CMK (cell line): Measurements from ENCODE around the gene ARL13A.
"Not testable (repeated sequence)": the region's sequence is repeated elsewhere in the genome, so short reads cannot be mapped to it uniquely, and the experiment has no call there.

Experiments
- DNase-seq: peaks from one replicate; pipeline ENCODE4 v3.0.0-alpha.2; 2010; ENCODE audit warnings: low read depth

ARL13A gene

DNA sequence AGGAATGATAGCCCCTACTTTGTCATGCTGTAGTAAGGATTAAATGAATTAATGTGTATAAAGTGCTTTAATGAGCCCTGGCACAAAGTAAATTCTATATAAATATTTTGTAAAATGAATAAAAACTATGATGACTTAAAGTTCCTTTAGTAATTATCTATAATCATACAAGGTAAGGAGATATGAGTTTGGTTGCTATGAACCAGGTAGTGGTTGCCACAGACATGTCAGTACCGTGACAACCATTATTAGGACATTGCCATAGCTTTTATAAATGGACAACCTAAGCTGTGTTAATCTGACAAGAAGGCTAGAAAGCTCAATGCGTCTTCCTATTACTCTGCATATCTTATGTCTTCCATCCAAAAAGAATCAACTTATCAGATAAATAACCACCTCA lies at the start of gene ARL13A:
Gene ARL13A, plus strand, starts transcription at position 301 of the 400 bp plus-strand sequence. CDS start 3,982 bp downstream, outside the sequence.
- no peak for DNase-seq

DNA sequence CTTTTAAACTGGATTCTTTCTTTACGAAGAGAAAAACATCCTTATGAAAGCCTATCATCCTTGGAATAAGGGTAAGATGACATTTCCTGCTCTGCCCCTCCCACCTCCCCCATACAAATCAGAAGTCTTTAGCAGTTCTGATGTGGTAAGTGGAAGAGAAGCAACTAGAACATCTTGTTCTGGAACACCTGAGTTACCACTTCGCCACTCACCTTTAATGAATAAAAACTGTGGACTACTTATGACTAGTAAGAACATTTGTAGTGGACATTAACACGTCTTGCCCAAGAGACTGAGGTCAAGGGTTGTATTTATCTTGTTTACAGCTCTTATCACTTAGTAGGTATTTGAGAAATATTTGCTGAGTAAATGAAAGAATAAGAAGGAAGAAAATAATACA lies 45.1 kb upstream of the ARL13A start:
- no peak for DNase-seq

DNA sequence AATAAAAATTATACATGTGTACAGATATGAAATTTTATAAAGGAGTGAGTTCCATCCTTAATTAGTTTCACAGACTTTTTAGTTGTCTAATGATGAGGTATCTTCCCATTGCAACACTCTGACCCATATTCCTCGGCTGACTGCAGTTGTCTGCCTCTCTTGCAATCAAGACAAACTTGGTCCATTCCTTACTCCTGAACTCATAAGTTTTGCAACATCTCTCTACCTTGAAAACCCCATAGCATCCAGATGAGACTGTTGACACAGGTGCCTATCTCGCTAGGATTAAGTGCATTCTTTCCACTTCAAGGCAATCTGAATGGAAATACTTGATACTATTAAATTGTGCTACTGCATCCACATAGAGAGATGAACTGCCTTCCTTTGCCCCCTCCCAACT lies 43.1 kb upstream of the ARL13A start:
- no peak for DNase-seq

DNA sequence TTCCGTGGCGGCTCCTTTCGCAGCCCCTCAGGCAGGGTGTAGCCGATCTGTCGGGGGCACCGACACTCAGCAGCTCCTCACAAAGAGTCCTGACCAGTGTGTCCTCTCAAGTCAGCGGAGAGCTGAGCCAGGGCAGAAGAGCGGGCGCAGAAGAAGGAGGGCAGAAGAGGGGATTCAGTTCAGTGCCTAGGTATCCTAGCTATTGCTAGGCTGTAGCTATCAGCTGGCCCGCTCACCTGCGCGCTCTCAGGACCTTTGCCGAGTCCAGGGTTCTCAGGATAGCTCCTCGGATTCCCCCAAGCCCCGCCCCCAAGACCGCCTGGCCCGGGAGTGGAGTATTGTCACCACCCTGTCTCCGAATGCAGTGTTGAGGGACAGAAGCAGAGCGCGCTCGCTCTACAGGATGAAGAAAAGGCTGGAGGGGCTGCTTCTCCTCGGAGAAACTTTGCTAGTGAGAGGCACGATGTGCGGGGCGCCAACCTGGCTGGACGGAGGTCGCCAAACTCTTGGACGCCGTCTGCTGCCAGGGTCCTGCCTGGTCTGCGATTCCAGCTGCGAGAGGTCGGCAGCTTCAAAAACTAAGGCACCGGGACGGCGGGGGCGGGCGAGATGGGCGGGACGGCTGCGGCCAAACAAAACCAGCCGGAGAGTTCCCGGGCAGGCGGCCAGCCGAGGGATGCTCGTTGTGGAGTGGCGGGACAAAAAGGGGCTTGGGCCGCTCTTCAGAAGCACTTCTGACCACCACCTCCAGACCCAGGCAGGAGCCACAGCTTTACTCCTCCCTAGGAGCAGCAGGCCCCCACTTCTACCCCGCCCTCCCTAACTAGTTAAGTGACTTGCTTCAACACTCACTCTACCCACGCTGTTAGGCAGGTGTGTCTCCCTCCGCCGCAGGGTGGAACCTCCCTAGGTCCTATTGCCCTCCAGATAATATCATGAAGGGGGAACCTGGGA lies 40.6 kb upstream of the ARL13A start, which contains the start of gene XKRX:
Gene XKRX, minus strand, starts transcription at position 258 of the 954 bp plus-strand sequence. CDS start 613 bp downstream, outside the sequence.
- DNase-seq: no peak

DNA sequence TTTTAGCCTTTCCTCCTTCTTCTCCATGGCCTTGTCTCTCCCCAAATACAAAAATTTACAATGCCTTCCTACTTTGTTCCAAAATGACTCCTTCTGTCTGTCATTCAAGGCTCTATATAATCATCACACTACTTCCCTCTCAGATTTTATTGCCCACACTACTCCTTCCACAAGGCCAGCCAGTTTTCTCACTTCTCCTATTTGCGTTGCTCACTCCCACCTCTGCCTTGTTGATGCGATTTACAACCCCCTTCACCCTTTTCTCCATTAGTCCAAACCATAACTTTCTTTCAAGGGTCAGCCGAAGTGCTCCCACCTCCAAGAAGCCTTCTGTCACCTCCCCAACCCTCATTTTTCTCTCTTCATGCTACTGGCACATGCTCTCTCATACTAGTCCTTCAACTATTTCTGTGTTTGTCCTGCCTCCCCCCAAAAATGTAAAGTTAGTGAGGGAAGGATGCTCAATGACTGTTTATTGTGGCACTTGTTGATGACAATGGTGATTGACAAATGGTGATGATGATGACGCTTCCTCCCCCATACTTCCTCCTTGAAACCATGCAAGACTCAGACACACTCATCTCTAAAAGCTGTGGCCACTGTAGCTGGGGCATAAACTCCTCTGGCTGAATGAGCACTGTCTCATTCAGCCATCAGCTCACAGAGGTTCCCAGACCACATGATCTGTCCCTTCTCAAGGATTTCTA lies 38.1 kb upstream of the ARL13A start:
- no peak for DNase-seq

DNA sequence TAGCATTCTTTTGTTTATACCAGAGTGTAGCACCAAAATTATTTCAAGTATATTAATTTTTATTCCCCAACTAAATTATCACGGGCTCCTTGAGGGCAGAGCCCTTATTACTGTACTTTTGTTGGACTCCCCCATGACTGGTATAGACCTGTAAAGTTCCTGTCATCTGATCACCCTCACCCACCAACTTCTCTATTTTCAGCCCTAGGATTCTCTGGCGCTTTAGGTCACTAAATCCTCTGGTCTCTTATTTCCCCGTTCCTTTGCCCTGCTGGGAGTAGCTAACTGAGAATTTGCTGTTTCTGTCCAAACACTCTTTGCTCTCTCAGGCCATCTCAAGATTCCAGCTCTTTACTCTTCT lies 37.6 kb upstream of the ARL13A start:
- DNase-seq: no peak

DNA sequence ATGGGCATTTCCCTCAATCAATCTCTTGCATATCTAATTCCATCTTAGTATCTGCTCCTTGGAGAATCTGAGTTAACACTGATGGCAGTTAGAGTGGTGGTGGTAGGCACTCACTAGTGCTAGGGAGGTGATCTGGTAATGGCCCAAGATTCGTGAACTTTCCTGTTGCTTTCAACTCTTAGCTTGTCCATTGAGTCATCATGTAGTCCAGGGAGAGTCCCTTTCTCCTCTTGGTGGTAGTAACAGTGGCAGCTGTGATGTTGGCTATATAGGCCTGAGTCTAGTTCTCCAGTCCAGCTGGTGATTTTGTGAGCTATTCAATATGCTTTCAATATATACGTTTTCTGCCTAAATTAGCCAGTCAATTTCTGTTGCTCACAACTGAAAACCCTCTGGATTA lies 33.7 kb upstream of the ARL13A start:
- no peak for DNase-seq

DNA sequence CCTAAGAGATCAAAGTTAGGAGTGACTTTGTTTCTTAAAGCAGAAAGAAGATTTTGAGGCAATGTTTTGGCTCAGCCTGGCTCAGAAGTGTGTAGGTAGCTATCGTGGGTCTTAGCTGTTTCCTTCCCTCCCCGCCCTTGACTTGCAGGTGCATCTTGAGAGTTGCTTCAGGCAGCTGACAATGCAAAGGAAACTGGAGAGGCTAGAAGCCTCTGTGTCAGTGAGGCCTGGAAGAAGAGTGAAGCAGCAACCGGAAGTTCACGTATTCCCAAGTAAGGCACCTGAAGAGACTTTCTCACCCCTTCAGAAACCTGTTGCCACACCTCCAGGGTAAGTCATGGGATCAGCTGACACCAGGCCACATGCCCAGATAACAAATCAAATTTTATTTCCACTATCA lies 30.2 kb upstream of the ARL13A start:
- no peak for DNase-seq

DNA sequence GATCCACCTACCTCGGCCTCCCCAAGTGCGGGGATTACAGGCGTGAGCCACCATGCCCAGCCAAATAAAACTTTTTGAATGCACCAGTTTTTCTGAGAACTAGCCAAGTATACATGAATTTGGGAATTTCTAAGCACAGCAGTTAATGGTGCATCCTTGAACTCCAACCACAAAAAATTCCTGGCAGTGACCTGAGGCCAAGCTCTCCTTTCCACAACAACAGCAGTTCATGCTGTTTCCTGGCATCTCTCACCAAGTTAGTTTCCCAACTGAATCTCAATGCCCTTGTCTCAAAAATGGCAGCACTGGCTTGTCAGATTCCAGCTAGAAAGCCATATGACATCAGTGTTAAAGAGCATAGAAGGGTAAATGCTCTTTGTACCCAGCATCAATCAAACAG lies 24.9 kb upstream of the ARL13A start:
- DNase-seq: no peak

DNA sequence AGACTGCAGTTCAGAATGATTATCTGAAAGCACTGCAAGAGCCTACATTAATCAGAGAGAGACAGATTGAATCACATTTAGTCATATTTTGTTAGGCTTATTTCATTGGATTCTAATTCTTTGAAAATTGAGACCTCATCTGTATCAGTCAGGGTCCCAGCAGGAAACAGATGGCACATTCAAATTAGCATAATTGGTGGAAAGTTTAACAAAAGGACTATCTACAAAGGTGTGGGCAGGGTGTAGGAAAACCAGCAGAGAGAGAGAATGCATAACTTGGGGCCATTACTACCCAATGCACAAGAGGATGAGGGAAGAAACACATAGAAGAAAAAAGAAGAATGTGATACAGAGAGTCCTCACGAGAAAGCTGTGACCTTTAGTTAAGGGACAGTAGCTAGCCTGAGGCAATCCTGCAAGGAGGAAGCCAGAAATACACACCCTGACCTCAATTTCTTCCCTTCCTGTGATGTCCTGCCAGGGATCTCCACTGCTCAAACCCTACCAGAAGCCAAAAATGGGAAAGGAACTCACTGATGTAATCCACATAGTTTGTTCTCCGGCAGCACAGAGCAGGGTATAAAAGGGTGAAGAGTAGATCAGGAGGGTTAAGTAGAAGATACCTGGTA lies 23.1 kb upstream of the ARL13A start:
- no peak for DNase-seq

DNA sequence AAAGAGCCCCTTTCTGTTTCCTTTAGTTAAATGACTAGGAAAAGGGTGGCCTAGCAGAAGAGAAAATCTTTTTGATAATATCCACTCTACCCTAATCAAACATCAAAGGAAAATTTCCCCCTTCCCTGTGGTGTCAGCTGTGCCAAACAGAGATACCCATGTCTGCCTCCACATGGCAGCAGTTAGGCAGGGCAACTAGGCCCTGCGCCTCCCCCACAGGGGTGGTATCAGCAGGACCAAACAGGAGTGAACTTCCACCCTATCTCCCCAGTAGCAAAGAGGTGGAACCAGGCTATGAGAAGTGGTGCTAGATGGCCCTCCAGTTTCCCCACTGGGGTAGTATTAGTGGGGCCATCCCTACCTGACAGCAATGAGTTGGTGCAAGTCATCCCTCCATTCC lies 21.0 kb upstream of the ARL13A start:
- DNase-seq: no peak

DNA sequence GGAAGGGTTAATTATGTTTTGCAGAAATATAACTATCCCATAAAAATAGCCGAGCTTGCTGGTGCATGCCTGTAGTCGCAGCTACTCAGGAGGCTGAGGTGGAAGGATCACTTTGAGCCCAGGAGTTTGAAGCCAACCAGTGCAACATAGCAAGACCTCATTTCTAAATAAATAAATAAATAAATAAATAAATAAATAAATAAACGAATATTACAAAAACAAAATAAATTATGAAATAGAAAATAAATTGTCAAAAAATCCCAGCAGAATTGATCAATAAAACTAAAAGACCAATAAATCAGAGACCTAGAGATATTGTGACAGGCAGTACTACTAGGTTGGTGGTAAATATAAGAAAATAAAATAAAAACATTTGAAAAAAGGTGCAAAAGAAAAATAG lies 6.7 kb upstream of the ARL13A start:
- DNase-seq: no peak

DNA sequence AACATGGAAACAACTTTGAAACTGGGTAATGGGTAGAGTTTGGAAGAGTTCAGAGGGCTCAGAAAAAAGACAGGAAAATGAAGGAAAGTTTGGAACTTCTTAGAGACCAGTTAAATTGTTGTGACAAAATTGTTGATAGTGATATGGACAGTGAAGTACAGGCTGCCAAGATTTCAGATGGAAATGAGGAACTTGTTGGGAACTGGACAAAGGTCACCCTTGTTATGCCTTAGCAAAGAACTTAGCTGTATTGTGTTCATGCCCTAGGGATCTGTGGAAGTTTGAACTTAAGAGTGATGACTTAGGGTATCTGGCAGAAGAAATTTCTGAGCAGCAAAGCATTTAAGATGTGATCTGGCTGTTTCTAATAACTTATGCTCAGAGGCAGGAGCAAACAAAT lies 5.1 kb upstream of the ARL13A start:
- DNase-seq: no peak

DNA sequence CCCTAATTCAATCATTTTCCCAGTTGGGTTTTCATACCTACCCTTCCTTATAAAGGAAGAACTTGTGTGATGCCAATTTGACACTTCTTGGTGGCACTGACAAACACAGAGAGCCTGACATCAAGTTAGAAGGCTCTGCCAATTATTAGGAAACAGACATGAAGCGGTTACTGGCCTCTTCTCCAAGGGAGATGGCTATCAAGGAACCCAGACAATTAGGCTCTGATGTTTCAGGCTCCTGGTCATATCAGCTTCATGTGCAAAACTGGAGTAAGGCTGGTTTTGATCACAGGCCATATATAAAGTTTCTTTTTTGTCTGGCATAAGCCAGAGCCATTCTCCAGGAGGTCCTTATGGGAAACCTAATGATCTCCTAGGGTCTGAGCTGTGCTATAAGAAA lies 428 bp downstream of the ARL13A start:
- no peak for DNase-seq

DNA sequence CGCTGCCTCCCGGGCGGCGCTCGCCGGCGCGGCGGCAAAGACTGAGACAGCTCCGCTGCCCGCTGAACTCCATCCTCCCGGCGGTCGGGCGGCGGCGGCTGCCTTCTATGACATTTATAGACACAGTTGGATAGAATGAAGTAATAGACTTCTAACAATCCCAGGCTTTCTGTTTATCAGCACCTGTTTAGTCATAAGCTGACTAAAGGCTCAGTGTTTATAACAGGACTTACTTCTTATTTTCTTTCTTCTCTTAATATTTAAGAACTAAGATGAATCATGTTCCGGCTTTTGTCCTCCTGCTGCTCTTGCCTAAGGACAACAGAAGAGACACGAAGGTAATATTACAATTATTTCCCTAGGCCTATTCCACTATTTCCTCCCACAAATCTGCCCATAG lies 3.9 kb downstream of the ARL13A start:
- no peak for DNase-seq

DNA sequence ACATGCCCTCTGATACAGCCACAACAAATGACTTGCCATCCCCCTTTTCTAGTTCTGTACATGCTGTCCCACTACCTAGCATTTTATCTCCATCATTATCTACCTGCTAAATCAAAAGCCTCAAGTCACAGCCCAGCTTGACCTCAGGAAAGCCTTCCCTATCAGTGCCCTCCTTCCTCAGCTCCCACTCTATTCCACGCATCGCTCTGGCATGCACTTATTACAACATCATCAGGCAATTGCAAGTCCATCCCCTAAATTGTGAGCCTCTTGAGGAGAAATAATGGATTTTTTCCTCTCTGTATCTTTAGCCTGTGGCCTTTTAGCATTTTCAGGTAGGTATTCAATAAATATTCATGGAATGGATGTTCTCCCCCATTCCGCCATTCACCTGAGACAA lies 5.7 kb downstream of the ARL13A start:
- no peak for DNase-seq

DNA sequence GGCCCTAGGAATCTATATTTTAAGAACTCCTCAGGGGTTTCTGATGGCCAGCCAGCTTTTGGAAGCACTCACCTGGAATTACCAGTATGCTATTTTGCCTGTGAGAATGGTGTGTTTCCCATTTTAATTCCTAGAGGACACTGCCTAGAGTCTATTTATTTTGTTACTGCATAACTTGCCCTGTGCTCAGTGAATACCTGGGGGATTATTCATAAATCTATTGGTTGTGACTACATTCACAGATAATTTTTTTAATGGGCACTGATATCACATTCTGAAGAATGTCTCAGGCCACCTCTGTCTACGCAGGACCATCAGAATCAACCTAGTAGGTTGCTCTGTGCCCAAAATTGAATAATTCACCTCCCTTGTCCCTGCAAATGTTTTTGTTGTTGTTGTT lies 6.7 kb downstream of the ARL13A start:
- DNase-seq: no peak

DNA sequence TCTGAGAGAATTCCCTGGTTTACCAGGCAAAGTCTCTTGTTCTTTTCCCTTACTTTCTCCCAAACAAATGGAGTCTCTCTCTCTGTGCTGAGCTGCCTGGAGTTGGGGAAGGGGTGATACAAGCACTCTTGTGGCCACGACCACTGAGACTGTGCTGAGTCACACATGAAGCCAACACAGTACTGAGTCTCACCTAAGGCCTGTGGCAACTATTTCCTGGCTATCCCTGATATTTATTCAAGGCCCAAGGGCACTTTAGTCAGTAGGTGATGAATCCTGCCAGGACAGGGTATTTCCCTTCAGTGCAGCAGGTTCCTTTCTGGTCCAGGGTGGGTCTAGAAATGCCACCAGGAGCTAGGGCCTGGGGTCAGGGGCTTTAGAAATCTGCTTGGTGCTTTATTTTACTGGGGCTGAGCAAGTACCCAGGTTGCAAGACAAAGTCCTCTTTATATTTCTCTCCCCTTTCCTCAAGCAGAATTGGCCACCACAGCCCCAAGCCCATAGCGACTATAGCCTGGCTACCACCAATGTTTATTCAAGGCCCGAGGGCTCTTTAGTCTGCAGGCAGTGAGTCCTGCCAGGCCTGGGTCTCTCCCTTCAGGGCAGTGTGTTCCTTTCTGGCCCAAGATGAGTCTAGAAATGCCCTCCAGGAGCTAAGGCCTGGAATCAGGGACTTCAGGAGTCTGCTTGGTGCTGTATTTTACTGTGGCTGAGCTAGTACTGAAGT lies 10.5 kb downstream of the ARL13A start:
- no peak for DNase-seq

DNA sequence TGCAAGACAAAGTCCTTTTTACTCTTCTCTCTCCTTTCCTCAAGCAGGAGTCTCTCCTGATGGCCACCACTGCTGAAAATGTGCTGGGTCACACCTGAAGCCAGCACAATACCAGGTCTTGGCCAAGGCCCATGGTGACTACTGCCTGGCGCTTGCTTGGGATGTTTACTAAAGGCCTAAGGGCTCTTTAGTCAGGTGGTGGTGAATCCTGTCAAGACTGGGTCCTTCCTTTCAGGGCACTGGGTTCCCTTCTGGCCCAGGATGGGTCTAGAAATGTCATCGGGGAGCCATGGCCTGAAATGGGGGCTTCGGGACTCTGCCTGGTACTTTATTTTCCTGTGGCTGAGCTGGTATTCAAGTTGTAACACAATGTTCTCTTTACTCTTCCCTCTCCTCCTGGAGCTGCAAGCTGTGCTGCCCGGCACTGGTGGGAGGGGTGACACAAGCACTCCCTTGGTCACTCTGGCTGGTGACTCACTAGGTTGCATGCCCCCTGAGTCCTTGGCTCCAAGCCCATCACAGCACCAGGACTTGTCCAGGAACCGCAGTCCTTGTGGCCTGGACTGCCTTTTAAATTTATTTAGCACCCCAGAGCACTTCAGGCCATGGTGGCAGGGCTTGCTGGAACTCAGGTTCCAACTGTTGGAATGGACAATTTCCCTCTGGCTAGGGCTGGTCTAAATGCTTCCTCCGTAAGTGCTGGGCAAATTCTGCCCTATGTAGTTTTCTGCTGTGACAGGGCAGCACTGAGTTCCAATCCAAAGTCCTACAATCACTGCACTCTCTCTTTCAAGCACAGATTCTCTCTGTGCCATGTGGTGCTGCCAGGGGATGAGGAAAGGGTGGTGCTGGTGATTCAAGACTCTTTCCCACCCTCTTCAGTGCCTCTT lies 11.3 kb downstream of the ARL13A start:
- no peak for DNase-seq

DNA sequence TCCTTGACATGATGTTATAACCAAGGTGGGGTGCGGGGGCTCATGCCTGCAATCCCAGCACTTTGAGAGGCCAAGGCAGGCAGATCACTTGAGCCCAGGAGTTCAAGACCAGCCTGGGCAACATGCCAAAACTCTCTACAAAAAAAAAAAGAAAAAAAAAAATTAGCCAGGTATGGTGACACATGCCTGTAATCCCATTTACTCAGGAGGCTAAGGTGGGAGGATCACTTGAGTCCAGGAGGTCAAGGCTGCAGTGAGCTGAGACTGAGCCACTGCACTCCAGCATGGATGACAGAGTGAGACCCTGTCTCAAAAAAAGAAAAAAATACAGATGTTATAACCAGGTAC lies 12.0 kb downstream of the ARL13A start:
- DNase-seq: not testable (repeated sequence)

DNA sequence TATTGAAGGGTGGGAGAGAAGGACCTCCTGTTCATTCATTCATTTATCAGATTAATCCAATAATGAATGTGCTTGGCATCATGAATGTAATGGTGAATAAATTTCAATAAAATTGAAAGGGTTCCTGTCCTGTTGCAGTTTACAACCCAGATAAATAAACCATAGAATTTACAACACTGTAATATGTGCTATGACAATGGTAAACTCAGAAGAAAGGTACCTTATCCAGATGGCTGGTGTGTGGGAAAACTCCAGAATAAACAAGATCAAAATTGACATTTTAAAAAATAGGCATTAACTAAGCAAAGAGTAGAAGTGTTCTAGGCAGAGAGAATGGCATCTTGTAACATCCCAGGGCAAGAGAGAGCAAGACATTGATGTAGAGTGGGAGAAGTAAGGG lies 15.3 kb downstream of the ARL13A start:
- no peak for DNase-seq
